Caki2 (cell line): ENCODE measurements around the gene TMEM41B. TPM values are rescaled to one million over a fixed set of nuclear protein-coding genes. Genes with fewer than 3 reads are reported as not detected.
"Not testable (repeated sequence)": the region's sequence is repeated elsewhere in the genome, so short reads cannot be mapped to it uniquely, and the experiment has no call there.

Experiments
- DNase-seq: peaks from one replicate; pipeline ENCODE4 v3.0.0-alpha.2; 2015; ENCODE audit warnings: low read depth
- in situ Hi-C: cut with HindIII; loops from 2 replicates; pipeline ENCODE4 v1.10.0; 2016; ENCODE audit warnings: low sequenced_read_pairs, low pct_unique_long_range_greater_than_20kb, mixed read lengths
- total RNA-seq: library from RNA; depleted of rRNA; stranded (reverse); fragments of >200 nt; shearing (Covaris generic); gene quantifications from 2 replicates; pipeline ENCODE4 v1.2.3, GENCODE V29; 2014; ENCODE audit warnings: low replicate concordance; rRNA removed

TMEM41B gene, protein sequence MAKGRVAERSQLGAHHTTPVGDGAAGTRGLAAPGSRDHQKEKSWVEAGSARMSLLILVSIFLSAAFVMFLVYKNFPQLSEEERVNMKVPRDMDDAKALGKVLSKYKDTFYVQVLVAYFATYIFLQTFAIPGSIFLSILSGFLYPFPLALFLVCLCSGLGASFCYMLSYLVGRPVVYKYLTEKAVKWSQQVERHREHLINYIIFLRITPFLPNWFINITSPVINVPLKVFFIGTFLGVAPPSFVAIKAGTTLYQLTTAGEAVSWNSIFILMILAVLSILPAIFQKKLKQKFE
- 50.6 and 52.8 TPM in 2 replicates for total RNA-seq

DNA sequence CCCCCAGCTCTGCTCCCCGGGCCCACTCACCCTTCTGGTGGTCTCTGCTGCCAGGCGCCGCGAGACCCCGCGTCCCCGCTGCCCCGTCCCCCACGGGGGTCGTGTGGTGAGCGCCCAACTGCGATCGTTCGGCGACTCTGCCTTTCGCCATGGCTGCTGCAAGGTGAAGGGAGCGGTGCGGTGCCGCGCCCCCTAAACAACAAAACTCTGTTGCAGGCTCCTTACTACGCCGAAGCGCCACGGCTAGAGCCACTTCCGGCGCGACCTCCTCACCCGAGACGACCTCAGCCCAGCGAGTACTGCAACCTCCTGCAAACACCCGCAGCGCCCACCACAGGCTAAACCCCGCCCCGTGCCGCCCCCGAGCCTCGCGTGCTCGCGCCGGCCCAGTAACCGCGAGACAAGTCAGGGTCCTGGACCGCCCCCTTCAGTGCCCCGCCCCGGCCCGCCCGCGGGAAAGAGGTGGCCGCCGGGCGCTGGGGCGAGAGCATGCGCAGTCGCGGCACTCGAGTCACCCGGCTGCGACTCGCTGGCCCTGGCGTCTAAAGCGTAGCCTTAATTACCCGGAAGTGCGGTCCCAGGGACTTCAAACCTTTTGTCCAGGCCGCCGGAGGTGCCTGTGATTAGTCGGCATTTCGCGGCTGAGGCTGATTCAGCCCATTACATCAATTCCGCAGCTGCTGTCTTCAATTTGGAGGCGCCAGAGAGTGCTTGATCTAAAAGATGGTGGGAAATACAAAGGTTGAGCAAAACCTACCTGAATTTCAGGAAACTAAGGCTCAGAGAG lies at the start of gene TMEM41B:
Gene TMEM41B, minus strand, starts transcription at position 303 of the 787 bp plus-strand sequence. Its CDS starts 152 bp downstream, at position 151.
- peak; percentile 97 for DNase-seq
- in situ Hi-C loops: no loop called here

DNA sequence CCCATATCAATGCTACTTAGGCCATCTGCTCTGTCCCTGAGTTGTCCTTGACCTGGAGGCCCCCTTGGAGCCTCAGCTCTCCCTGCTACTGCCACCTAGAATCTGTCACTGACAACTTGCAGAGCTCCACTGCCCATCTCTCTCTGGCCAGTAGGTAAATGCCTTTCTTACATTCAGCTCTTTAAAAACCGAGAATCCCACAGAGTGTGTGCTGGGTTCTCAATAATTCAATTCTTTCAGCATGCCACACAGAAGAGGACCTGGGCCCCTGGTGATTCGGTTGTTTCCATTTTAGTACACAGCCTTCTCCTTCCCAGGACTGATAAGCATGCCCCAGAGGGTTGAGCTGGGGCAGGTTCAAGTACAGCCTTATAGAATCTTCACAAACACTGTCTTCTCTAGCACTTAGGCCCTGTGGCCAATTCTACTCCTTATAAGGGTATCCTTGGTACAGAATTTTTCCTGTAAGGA lies 48.0 kb upstream of the TMEM41B start:
- no peak for DNase-seq
- in situ Hi-C loops: no loop called here

DNA sequence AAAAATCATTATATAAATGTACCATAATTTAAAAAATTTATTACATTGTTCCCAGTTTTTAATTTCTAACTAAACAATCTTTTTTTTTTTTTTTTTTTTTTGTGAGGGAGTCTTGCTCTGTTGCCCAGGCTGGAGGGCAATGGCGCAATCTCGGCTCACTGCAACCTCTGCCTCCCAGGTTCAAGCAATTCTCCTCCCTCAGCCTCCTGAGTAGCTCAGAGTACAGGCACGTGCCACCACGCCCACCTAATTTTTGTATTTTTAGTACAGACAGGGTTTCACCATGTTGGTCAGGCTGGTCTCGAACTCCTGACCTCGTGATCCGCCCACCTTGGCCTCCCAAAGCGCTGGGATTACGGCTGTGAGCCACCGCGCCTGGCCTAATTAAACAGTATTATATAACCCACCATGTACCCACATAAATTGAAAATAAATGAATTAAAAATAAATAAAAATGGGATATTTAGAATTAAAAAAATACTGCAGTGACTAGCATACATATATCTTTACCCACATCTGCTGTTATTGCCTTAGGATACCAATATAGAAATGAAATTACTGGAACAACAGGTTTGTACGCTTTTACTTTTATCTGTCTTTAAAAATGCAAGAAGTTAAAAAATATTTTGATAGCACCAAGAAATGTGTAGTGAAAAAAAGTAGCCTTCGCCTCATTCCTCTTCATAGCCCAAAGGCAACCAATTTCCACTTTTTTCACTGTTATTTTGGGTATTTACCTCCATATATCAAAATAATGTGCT lies 46.6 kb upstream of the TMEM41B start:
- in situ Hi-C loops: not testable (repeated sequence)

DNA sequence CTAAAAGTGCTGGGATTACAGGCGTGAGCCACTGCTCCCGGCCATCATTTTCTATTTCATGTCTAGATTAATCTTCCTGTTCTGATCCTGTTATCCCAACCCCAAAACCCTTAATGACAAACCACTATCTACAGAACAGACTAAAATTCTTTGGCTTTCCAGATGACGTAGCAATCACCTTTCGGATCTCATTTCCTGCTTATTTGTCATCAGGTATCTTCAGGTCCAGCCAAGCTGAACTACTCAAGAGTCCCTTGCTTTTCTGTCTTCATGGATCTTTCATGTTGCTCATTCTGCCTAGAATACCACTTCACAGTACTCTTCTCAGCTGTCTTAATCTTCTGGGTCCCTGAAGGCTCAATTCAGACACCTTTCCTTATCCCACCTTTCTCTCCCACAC lies 42.6 kb upstream of the TMEM41B start:
- in situ Hi-C loops: no loop called here
- no peak for DNase-seq

More for the DNA sequence above, 46.6 kb upstream of the TMEM41B start:
- not testable (repeated sequence) for DNase-seq

DNA sequence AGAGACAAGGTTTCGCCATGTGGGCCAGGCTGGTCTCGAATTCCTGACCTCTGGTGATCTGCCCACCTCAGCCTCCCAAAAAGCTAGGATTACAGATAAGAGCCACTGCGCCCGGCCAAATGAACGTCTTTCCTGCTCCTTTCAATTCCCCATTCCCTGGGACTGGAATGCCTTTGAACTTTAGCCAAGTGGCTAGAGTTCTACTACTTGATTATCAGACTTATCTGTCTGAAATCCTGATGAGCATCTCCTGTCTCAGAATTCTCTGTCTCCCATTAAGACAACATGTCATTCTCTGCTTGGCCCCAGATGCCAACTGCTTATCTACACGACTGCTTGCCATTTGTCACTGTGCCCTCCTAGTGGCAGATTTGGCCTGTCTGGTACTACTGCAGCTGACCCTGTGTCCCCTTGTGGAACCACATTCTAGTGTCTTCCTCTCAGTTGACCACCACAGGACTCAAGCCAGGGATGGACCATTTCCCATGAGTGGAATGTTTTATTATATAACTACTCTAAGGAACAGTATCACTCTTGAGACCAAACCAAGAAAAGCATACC lies 37.0 kb upstream of the TMEM41B start:
- no peak for DNase-seq
- in situ Hi-C loops: no loop called here

DNA sequence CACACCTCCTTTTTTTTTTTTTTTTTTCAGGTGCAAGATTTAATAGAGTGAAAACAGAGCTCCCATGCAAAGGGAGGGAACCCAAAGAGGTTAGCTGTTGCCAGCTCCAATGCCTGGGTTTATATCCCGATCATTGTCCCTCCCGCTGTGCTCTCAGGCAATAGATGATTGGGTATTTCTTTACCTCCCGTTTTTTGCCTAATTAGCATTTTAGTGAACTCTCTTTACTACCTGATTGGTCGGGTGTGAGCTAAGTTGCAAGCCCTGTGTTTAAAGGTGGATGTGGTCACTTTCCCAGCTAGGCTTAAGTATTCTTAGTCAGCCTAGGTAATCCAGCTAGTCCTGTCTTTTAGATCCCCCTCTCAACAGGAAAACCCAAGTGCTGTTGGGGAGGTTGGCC lies 33.4 kb upstream of the TMEM41B start:
- in situ Hi-C loops, DNase-seq: not testable (repeated sequence)

DNA sequence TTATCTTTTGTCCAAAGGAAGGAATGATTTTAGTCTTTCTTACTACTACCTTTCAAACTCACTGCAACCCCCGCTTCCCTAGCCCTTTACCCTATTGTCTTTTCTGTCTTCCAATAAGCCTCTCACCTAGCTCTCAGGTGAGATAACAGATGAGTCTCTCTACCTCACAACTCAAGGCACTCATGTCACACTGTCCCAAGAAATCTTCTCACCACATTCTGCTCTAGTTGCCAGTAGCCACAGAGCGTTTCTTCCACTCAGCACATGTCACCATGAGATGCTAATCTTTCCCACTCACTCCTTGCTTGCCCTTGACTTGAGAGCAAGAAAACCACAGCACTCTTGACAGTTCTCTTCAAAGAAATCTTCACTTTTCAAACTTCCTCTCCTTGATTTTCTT lies 32.7 kb upstream of the TMEM41B start:
- no peak for DNase-seq
- in situ Hi-C loops: no loop called here

DNA sequence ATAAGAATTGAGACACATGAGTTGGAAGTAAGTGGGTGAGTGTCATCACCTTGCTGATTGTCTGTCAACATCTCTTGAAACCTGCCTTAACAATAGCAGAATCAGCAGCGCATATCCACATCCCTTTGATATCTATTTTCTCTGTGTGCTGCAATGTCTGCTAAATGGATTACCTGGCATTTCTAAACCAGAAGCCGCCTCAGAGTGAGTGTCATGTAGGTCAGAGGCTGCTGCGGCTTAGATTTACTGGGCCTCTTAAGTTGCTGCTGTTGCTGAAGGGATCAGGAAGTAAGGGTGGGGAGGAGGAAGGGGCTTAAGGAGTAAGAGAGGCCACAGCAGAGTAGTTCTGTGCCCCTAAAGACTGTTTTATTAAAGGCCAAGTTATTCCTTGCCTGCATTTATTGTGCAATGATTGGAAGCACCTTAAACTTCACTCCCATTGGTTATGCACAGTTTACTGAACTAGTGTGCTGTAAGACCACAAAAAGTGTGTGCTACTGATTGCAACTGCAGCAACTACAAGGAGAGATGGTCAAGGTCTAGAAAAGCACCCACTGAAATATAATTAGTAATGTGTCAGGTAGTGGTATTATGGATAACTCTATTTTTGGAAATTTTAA lies 29.8 kb upstream of the TMEM41B start:
- DNase-seq: no peak
- in situ Hi-C loops: no loop called here

DNA sequence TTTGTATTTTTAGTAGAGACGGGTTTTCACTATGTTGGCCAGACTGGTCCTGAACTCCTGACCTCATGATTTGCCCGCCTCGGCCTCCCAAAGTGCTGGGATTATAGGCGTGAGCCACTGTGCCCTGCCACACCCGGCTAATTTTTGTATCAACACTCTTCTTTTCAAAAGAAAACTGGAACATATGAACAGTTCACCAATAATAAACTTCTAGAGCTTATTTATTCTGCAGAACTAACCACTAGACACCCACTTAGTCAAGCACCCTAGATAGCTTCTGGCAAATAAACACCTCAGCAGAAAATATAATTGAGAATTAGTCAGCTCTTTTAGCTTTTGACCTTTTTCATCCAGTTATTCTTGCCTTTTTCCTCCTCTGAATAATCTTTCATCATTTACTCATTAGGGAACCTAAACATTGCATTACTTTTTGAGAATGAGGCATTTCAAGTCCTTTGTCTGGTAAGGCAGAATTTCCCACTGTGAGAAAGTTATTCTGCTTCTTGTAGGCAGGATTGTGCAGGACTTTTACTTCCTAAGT lies 27.3 kb upstream of the TMEM41B start:
- in situ Hi-C loops: no loop called here
- peak; percentile 31 for DNase-seq

DNA sequence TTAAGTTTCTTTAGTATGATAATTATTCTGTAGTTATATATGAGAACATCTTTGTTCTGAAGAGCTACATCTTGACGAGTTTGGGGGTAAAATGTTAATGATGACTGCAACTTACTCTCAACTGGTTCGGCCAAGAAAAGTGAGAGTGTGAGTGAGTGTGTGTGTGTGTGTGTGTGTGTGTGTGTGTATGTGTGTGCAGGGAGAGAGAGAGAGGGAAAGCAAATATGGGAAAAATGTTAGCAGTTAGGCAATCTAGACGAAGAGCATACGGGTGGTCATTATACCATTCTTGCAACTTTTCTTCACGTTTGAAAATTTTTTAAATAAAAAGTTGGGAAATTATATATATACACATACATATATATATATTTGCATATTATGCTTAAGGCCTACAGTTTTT lies 18.3 kb upstream of the TMEM41B start:
- no peak for DNase-seq
- in situ Hi-C loops: no loop called here

DNA sequence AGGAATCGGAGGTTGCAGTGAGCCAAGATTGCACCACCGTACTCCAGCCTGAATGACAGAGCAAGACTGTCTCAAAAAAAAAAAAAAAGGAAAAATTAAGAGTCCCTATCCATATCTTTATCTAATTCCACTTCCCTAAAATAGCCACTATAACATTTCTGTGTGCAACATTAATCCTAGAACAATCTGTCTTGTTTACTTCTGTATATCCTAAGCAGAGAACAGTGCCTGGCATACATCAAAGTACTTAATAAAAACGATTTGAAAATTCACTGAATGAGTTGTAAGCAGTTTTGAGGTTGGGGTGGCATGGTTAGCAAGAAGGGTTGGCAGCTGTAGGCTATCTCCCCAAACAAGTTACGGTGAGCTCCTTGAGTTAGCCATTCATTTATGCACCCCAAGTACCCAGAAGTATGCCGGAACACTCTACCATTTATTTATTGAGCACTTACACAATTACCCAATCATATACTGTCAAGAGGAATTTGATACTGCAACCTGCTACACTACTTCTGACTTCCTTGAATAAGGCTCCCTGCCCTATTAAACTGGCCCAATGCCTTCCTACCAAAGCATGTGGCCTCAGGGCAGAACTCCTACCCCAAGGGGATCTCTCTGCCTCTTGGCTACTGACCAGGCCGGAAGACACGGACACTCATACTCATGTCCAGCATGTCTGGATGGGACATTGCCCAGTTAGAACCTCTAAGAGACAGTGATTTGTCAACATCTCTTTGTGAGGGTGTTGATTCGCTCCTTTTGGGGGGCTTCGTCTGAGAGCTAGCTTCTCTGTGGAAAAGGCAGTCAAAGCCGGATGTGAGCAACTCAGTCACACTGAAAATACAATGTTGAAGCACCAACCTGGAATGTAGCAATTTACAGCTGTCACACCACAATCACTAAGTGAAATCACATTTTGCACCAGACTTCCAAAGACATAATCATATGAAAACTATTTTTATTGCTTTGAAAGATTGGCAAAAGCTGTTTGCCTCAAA lies 16.3 kb upstream of the TMEM41B start:
- in situ Hi-C loops: no loop called here
- DNase-seq: no peak

DNA sequence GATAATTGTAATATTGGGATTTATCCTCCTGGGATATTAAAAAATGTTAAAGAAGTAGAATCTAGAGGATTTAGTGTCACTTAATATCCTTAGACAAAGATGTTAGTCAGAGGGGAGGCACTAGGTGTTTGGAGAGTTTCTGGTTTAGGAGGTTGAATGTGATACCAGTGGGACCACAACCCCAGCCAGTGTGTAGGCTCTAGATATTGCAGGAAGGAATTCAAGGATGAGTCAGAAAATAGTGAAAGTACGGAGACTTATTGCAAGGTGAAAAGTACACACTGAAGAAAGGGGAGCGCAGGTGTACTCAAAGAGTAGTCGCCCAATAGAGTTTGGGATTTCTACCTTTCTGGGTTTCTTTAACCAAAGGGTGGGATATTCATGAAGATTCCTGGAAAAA lies 5.7 kb upstream of the TMEM41B start:
- in situ Hi-C loops: no loop called here
- DNase-seq: no peak

DNA sequence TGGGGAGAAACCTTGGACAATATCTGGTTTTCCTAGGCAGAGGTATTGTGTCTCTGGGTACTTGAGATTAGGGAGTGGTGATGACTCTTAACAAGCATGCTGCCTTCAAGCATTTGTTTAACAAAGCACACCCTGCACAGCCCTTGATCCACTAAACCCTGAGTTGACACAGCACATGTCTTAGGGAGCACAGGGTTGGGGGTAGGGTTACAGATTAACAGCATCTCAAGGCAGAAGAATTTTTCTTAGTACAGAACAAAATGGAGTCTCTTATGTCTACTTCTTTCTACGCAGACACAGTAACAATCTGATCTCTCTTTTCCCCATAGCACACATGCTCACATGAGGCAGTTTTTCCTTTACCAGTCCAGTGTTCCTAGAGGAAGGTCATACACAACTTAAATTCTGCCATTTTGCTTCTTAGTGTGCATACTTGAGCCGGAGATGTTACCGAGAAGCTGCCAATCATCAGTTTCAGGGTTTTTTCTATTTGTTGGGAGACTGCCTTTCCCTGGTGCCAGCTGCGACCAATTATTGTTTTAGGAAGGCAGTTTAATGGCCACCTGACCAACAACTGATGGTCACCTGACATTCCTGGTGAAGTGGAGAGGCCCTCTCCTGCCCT lies 5.1 kb upstream of the TMEM41B start:
- in situ Hi-C loops, DNase-seq: not testable (repeated sequence)

DNA sequence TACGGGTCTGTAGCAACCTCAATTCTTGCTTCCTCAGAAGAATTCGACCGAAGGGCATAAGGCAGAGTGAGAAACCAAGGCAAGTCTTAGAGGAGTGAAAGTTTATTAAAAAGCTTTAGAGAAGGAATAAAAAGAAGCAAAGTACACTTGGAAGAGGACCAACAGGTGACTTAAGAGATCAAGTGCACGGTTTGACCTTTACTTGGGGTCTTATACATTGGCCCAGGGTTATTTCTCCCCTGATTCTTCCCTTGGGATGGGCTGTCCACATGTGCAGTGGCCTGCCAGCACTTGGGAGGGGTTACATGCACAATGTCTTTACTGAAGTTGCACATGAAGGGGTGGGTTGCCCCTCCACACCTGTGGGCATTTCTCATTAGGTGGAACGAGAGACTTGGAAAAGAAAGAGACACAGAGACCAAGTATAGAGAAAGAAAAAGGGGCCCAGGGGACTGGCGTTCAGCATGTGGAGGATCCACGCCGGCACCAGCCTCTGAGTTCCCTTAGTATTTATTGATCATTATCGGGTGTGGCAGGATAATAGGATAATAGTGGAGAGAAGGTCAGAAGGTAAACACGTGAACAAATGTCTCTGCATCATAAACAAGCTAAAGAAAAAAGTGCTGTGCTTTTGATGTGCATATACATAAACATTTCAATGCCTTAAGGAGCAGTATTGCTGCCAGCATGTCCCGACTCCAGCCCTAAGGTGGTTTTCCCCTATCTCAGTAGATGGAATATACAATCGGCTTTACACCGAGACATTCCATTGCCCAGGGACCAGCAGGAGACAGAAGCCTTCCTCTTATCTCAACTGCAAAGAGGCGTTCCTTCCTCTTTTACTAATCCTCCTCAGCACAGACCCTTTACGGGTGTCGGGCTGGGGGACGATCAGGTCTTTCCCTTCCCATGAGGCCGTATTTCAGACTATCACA lies 4.3 kb upstream of the TMEM41B start:
- in situ Hi-C loops, DNase-seq: not testable (repeated sequence)

DNA sequence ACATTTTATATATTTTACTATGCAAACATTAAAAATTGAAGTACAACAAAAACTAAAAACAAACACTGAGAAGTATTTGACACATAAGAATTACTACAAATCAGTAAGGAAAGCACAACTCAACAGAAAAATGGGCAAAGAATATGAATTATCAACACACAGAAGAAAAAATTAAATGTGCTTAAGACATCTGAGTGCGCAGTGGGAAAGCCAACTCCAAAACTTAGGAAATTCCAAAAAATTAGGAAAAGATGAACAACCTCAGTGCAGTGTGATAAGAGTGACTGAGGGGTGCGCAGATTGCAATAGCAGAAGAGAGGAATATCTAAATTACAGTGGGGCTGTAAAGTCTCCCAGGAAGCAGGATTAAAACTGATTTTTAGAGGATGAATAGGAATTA lies 1.9 kb upstream of the TMEM41B start:
- in situ Hi-C loops: no loop called here

More for the DNA sequence above, 1.9 kb upstream of the TMEM41B start:
- DNase-seq: no peak
